Chondrocyte (in vitro differentiated cells): Measurements from ENCODE around the gene PCDHB10. TPM values are rescaled to one million over a fixed set of nuclear protein-coding genes. Genes with fewer than 3 reads are reported as not detected.
A peak's percentile ranks its signal among the peaks of the same experiment; 100 is the strongest.
"Not testable (repeated sequence)": the region's sequence is repeated elsewhere in the genome, so short reads cannot be mapped to it uniquely, and the experiment has no call there.

Experiments used
- DNase-seq: peaks from one replicate; pipeline ENCODE4 v3.0.0; 2021; ENCODE audit warnings: mixed read lengths, low spot score
- H3K27ac Mint-ChIP-seq: one replicate; pipeline ENCODE4 v1.8.0; 2021; ENCODE audit warnings: mild to moderate bottlenecking, moderate library complexity, mixed read lengths; ENCODE audit not compliant: unreplicated experiment
- H3K27me3 Mint-ChIP-seq: 2 replicates; pipeline ENCODE4 v1.8.0; 2021; ENCODE audit warnings: low read depth, mixed read lengths
- H3K36me3 Mint-ChIP-seq: 2 replicates; pipeline ENCODE4 v1.8.0; 2021; ENCODE audit warnings: low read depth, mixed read lengths
- H3K4me1 Mint-ChIP-seq: 2 replicates; pipeline ENCODE4 v1.8.0; 2021; ENCODE audit warnings: low read depth, mild to moderate bottlenecking, mixed read lengths
- H3K4me3 Mint-ChIP-seq: one replicate; pipeline ENCODE4 v1.8.0; 2021; ENCODE audit warnings: mild to moderate bottlenecking, moderate library complexity, mixed read lengths; ENCODE audit not compliant: unreplicated experiment
- H3K9me3 Mint-ChIP-seq: 2 replicates; pipeline ENCODE4 v1.8.0; 2021; ENCODE audit warnings: low read depth, mixed read lengths
- CTCF ChIP-seq: fragments of 200-600 bp; sonication (generic); IDR thresholded peaks from 2 replicates; pipeline ENCODE4 v1.5.0; 2021; ENCODE audit warnings: antibody characterized with exemption, mild to moderate bottlenecking, moderate library complexity
- total RNA-seq: library from RNA; stranded (reverse); gene quantifications from 3 replicates; pipeline ENCODE4 v1.2.1, GENCODE V29; 2021

The PCDHB10 gene
- total RNA-seq, 1 donor from 2014 or later: 3.8 TPM

GRCh38 chr5:141213656-141214339 lies 21.6 kb downstream of the PCDHB10 start, which contains the start of gene PCDHB13:
Gene PCDHB13, plus strand, starts transcription at chr5:141213919. Its CDS starts 205 bp downstream, at chr5:141214124.
- TF ChIP-seq CTCF: peak; percentile 31
- not testable (repeated sequence) for DNase-seq
- H3K9me3 Mint-ChIP-seq: peaks cover 63% of the 10 kb centered on the region

DNA sequence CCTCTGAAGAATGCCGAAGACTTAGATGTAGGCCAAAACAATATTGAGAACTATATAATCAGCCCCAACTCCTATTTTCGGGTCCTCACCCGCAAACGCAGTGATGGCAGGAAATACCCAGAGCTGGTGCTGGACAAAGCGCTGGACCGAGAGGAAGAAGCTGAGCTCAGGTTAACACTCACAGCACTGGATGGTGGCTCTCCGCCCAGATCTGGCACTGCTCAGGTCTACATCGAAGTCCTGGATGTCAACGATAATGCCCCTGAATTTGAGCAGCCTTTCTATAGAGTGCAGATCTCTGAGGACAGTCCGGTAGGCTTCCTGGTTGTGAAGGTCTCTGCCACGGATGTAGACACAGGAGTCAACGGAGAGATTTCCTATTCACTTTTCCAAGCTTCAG lies 22.4 kb downstream of the PCDHB10 start:
- H3K36me3 Mint-ChIP-seq: peaks cover 22% of the 10 kb centered on the region
- not testable (repeated sequence) for H3K4me1 Mint-ChIP-seq, DNase-seq, H3K27me3 Mint-ChIP-seq, H3K4me3 Mint-ChIP-seq, H3K27ac Mint-ChIP-seq
- peaks cover 63% of the 10 kb centered on the region for H3K9me3 Mint-ChIP-seq

More at GRCh38 chr5:141213656-141214339, 21.6 kb downstream of the PCDHB10 start, which contains the start of gene PCDHB13:
- not testable (repeated sequence) for H3K27me3 Mint-ChIP-seq, H3K4me1 Mint-ChIP-seq, H3K27ac Mint-ChIP-seq
- Mint-ChIP-seq H3K4me3 (peak within 1 kb of the TSS; percentile 36), H3K36me3 (peaks cover 19% of the 10 kb centered on the region)

DNA sequence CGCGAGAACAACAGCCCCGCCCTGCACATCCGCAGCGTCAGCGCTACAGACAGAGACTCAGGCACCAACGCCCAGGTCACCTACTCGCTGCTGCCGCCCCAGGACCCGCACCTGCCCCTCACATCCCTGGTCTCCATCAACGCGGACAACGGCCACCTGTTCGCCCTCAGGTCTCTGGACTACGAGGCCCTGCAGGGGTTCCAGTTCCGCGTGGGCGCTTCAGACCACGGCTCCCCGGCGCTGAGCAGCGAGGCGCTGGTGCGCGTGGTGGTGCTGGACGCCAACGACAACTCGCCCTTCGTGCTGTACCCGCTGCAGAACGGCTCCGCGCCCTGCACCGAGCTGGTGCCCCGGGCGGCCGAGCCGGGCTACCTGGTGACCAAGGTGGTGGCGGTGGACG lies 23.4 kb downstream of the PCDHB10 start:
- not testable (repeated sequence) for H3K4me1 Mint-ChIP-seq, H3K27me3 Mint-ChIP-seq, H3K27ac Mint-ChIP-seq, DNase-seq, H3K4me3 Mint-ChIP-seq
- H3K9me3 Mint-ChIP-seq: peaks cover 66% of the 10 kb centered on the region
- H3K36me3 Mint-ChIP-seq: peaks cover 24% of the 10 kb centered on the region

GRCh38 chr5:141216035-141216434 lies 23.9 kb downstream of the PCDHB10 start:
- not testable (repeated sequence) for H3K27ac Mint-ChIP-seq, H3K27me3 Mint-ChIP-seq, H3K4me3 Mint-ChIP-seq, DNase-seq, H3K4me1 Mint-ChIP-seq
- H3K36me3 Mint-ChIP-seq: peaks cover 22% of the 10 kb centered on the region
- H3K9me3 Mint-ChIP-seq: peaks cover 68% of the 10 kb centered on the region

DNA sequence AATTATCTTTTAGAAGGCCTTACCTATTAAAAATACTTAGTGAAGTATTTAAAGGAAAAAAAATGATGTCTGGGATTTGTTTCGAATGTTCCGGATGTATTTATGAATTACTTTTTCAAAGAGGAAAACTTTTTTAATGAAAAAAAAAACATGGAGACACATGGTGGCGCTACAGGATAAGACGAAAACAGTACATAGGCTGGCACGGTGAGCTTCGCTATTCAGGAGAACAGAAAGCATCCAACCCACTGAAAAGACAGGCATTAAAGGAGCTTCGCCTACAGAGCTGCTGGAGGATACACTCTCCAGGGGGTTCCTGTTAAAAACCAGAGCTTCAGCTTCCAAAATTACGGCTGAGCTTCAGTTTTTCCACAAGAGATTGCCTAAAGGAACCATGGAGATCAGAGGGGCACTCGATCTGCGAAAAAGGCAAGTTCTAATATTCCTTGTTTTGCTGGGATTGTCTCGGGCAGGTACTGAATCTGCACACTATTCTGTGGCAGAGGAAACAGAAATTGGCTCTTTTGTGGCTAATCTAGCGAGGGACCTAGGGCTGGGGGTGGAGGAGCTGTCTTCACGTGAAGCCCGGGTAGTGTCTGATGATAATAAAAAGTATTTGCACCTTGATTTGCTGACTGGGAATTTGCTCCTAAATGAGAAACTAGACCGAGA lies 31.1 kb downstream of the PCDHB10 start, which contains the start of gene PCDHB14:
TSS of gene PCDHB14 (plus strand) at position 232 of the 672 bp plus-strand sequence. CDS start at position 395, 163 bp downstream.
- Mint-ChIP-seq H3K36me3 (peaks cover 34% of the 10 kb centered on the region), H3K4me1 (peaks cover 7% of the 10 kb centered on the region), H3K27ac (no peak within 1 kb of the TSS), H3K4me3 (peak within 1 kb of the TSS; percentile 62), H3K27me3 (no peaks in the 10 kb centered on the region), H3K9me3 (peaks cover 71% of the 10 kb centered on the region)
- peak; percentile 72 for TF ChIP-seq CTCF
- no peak for DNase-seq

DNA sequence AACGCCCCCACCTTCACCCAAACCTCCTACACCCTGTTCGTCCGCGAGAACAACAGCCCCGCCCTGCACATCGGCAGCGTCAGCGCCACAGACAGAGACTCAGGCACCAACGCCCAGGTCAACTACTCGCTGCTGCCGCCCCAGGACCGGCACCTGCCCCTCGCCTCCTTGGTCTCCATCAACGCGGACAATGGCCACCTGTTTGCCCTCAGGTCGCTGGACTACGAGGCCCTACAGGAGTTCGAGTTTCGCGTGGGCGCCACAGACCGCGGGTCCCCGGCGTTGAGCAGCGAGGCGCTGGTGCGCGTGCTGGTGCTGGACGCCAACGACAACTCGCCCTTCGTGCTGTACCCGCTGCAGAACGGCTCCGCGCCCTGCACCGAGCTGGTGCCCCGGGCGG lies 32.7 kb downstream of the PCDHB10 start:
- peaks cover 61% of the 10 kb centered on the region for H3K9me3 Mint-ChIP-seq
- DNase-seq, H3K27me3 Mint-ChIP-seq, H3K4me3 Mint-ChIP-seq, H3K27ac Mint-ChIP-seq, H3K4me1 Mint-ChIP-seq: not testable (repeated sequence)
- peaks cover 25% of the 10 kb centered on the region for H3K36me3 Mint-ChIP-seq

DNA sequence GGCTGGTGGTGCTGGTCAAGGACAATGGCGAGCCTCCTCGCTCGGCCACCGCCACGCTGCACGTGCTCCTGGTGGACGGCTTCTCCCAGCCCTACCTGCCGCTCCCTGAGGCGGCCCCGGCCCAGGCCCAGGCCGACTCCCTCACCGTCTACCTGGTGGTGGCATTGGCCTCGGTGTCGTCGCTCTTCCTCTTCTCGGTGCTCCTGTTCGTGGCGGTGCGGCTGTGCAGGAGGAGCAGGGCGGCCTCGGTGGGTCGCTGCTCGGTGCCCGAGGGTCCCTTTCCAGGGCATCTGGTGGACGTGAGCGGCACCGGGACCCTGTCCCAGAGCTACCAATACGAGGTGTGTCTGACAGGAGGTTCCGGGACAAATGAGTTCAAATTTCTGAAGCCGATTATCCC lies 33.3 kb downstream of the PCDHB10 start:
- not testable (repeated sequence) for DNase-seq, H3K4me3 Mint-ChIP-seq, H3K27ac Mint-ChIP-seq, H3K27me3 Mint-ChIP-seq, H3K4me1 Mint-ChIP-seq
- H3K9me3 Mint-ChIP-seq: peaks cover 59% of the 10 kb centered on the region
- peaks cover 25% of the 10 kb centered on the region for H3K36me3 Mint-ChIP-seq
